ENCODE results near the gene MRPS5. TPM values are rescaled to one million over a fixed set of nuclear protein-coding genes. Genes with fewer than 3 reads are reported as not detected.

Gene MRPS5
- total RNA-seq, 1 experiment from 2014 or later, result 80.5 TPM

DNA sequence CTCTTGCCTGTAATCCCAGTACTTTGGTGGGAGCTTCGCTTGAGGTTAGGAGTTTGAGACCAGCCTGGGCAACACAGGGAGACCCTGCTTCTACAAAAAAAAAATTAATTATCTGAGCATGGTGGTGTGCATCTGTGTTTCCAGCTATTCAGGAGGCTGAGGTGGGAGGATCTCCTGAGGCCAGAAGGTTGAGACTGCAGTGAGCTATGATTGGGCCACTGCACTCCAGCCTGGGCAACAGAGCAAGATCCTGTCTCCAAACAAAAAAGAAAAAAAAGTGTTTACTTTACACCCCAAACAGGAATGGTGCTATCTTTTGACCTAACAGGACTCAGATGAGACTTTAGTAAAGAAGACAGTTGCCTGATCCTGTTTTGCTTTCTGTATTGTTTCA is 60.5 kb downstream of the MRPS5 start:
- ChIA-PET POLR2A (no interaction called here), CTCF (no interaction called here)
- Histone ChIP-seq H3K4me1 (no peaks in the 10 kb centered on the region), H3K9me3 (no peaks in the 10 kb centered on the region), H3K4me3 (ENCODE audit: low read depth, low read length) (no peak overlapping the region), H3K27me3 (replicated peaks; ENCODE audit: control insufficient read depth, insufficient read depth, low read length) (no peaks in the 10 kb centered on the region), H3K36me3 (ENCODE audit: control insufficient read depth, insufficient read depth, low read length) (no peaks in the 10 kb centered on the region)
- H3K27me3 Mint-ChIP-seq (ENCODE audit: insufficient read depth, unreplicated experiment), result peaks cover 10% of the 10 kb centered on the region
- H3K4me3 Mint-ChIP-seq (ENCODE audit: unreplicated experiment), result no peak overlapping the region
- H3K9me3 Mint-ChIP-seq (ENCODE audit: unreplicated experiment), result no peaks in the 10 kb centered on the region
- TF ChIP-seq, protein P1, sequence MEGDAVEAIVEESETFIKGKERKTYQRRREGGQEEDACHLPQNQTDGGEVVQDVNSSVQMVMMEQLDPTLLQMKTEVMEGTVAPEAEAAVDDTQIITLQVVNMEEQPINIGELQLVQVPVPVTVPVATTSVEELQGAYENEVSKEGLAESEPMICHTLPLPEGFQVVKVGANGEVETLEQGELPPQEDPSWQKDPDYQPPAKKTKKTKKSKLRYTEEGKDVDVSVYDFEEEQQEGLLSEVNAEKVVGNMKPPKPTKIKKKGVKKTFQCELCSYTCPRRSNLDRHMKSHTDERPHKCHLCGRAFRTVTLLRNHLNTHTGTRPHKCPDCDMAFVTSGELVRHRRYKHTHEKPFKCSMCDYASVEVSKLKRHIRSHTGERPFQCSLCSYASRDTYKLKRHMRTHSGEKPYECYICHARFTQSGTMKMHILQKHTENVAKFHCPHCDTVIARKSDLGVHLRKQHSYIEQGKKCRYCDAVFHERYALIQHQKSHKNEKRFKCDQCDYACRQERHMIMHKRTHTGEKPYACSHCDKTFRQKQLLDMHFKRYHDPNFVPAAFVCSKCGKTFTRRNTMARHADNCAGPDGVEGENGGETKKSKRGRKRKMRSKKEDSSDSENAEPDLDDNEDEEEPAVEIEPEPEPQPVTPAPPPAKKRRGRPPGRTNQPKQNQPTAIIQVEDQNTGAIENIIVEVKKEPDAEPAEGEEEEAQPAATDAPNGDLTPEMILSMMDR (IDR thresholded peaks at IDR 0.05; ENCODE audit: insufficient read depth in 1 of 2, low read depth in 1 of 2, low read length in 1 of 2, severe bottlenecking in 1 of 2, unreplicated experiment in 1 of 2), result no peak
- H3K36me3 Mint-ChIP-seq (ENCODE audit: insufficient read depth, unreplicated experiment), result no peaks in the 10 kb centered on the region
- BruUV-seq (replicated peaks), result no TSS peak
- H3K4me1 Mint-ChIP-seq (ENCODE audit: low read depth, unreplicated experiment), result no peaks in the 10 kb centered on the region
- intact Hi-C loops (cut with micrococcal nuclease; ENCODE audit: unreplicated experiment), result no loop called here
- DNase-seq, result no peak
- H3K27ac Mint-ChIP-seq (ENCODE audit: unreplicated experiment), result no peak overlapping the region

DNA sequence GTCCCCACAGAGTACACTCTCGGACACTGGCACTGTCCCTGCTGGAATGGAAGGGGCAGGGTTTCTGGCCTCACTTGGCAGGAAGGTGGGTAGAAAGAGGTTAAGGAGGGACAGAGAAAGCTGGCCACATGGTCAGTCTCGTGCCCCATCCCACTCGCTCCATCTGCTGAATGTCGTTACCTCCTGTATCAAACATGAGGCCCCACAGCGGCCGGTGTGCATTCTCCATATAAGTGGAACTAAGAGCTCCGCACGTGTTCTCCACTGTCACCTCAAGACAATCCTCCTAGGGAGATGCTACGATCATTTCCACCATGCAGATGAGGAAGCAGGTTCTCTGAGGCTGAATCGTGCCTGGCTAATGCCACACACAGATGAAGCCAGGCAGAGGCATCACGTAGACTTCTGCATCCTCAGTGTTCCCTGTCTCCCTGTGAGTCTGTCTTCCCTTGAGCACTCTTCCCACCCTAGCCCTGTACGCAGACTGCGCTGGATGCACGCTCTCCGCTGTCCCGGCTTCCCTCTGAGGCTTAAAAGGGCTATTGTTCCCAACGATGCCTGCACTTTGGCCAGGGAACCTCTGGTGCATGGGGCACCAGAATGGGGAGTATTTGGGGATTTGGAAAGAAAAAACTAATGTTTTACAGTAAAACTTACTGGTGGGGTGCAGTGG is 61.0 kb downstream of the MRPS5 start:
- H3K4me1 ChIP-seq, result no peaks in the 10 kb centered on the region
- H3K4me3 Mint-ChIP-seq (ENCODE audit: unreplicated experiment), result no peak overlapping the region
- H3K27ac Mint-ChIP-seq (ENCODE audit: unreplicated experiment), result no peak overlapping the region
- H3K9me3 Mint-ChIP-seq (ENCODE audit: unreplicated experiment), result no peaks in the 10 kb centered on the region
- no peaks in the 10 kb centered on the region for H3K36me3 ChIP-seq (ENCODE audit: control insufficient read depth, insufficient read depth, low read length)
- BruUV-seq (replicated peaks), result no TSS peak
- TF ChIP-seq, protein P1 (IDR thresholded peaks at IDR 0.05; ENCODE audit: insufficient read depth in 1 of 2, low read depth in 1 of 2, low read length in 1 of 2, severe bottlenecking in 1 of 2, unreplicated experiment in 1 of 2), result no peak
- no peaks in the 10 kb centered on the region for H3K4me1 Mint-ChIP-seq (ENCODE audit: low read depth, unreplicated experiment)
- H3K27me3 ChIP-seq (replicated peaks; ENCODE audit: control insufficient read depth, insufficient read depth, low read length), result no peaks in the 10 kb centered on the region
- H3K9me3 ChIP-seq, result no peaks in the 10 kb centered on the region
- H3K4me3 ChIP-seq (ENCODE audit: low read depth, low read length), result no peak overlapping the region
- intact Hi-C loops (cut with micrococcal nuclease; ENCODE audit: unreplicated experiment), result no loop called here
- no peaks in the 10 kb centered on the region for H3K36me3 Mint-ChIP-seq (ENCODE audit: insufficient read depth, unreplicated experiment)
- peak in 1 of 2 experiments; percentile 14 for DNase-seq
- ChIA-PET POLR2A (no interaction called here), CTCF (no interaction called here)
- peaks cover 11% of the 10 kb centered on the region for H3K27me3 Mint-ChIP-seq (ENCODE audit: insufficient read depth, unreplicated experiment)

DNA sequence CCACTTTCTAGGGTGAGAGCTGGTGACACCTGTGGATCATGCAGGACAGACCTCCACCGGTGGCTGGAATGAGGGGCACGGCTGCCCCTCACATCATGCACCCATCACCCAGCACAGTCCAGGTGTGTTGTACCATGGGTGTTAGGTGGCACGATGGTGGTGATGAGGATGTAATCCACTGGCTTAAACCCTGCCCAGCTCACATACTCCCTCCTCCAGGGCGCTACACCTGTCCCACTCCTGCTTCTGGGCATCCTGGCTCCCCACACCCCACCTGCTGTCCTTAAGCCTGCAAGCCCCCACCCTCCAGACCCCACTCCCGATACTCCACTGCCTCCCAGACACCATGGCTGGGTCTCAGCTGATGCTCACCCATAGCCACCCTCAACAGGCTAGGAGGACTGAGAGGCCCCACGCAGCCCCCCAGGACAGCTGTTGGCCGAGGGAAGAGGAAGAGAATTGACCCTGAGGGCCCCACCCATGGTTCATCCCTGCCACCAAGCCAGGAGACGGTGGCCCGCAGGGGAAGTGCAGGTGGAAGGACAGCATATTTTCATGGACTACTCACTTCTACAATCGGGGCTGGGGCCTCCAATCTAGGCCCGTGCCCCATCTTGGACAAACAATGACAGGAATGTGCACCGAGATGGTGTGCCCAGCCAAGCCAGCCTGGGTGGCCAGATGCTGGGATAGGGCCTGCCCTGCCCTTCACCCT is 61.8 kb downstream of the MRPS5 start:
- H3K27ac Mint-ChIP-seq (ENCODE audit: unreplicated experiment), result no peak overlapping the region
- TF ChIP-seq, protein P1 (IDR thresholded peaks at IDR 0.05; ENCODE audit: insufficient read depth in 1 of 2, low read depth in 1 of 2, low read length in 1 of 2, severe bottlenecking in 1 of 2, unreplicated experiment in 1 of 2), result no peak
- no peaks in the 10 kb centered on the region for H3K4me1 Mint-ChIP-seq (ENCODE audit: low read depth, unreplicated experiment)
- no peaks in the 10 kb centered on the region for H3K9me3 Mint-ChIP-seq (ENCODE audit: unreplicated experiment)
- BruUV-seq (replicated peaks), result no TSS peak
- H3K27me3 Mint-ChIP-seq (ENCODE audit: insufficient read depth, unreplicated experiment), result peaks cover 16% of the 10 kb centered on the region
- H3K36me3 Mint-ChIP-seq (ENCODE audit: insufficient read depth, unreplicated experiment), result no peaks in the 10 kb centered on the region
- Histone ChIP-seq H3K27me3 (replicated peaks; ENCODE audit: control insufficient read depth, insufficient read depth, low read length) (no peaks in the 10 kb centered on the region), H3K9me3 (no peaks in the 10 kb centered on the region), H3K36me3 (ENCODE audit: control insufficient read depth, insufficient read depth, low read length) (no peaks in the 10 kb centered on the region), H3K4me1 (no peaks in the 10 kb centered on the region), H3K4me3 (ENCODE audit: low read depth, low read length) (no peak overlapping the region)
- DNase-seq, result peak in 1 of 2 experiments; percentile 35
- H3K4me3 Mint-ChIP-seq (ENCODE audit: unreplicated experiment), result no peak overlapping the region
- intact Hi-C loops (cut with micrococcal nuclease; ENCODE audit: unreplicated experiment), result no loop called here
- ChIA-PET POLR2A (no interaction called here), CTCF (interaction anchor here (0.6 kb wide), 1 partner anchor 146 kb away, joined by 3 read pairs; no protein-coding TSS in a partner anchor)

Measured in Caco-2 (cell line).